HCT116 (cell line): ENCODE results near the gene CGAS. TPM values are rescaled to one million over a fixed set of nuclear protein-coding genes. Genes with fewer than 3 reads are reported as not detected.

Experiments
- ATAC-seq: fragments of 200-7000 bp; cut with Tn5 transposase; 2 replicates; pipeline ENCODE4 v1.9.1; 2020; ENCODE audit warnings: mild to moderate bottlenecking, moderate library complexity
- BruUV-seq: library from RNA; stranded (reverse); fragments of 400-500 nt; replicated peaks from 2 replicates; lab custom pipeline; 2021; lab: Mats Ljungman, UMichigan
- CTCF ChIA-PET: fragments of 300-600 bp; sonication (Branson Sonifier 250); formaldehyde crosslinking; loops from one replicate; lab custom pipeline; 2021; ENCODE audit warnings: antibody characterized with exemption; lab: Charles Lee
- POLR2A ChIA-PET: fragments of 300-600, 350-600 bp; sonication (Branson Sonifier 250); formaldehyde crosslinking; loops from one replicate; lab custom pipeline; 2021; ENCODE audit warnings: antibody characterized with exemption; lab: Charles Lee
- RAD21 ChIA-PET, 2 experiments: fragments of 300-600 bp; sonication (Branson Sonifier 250); formaldehyde crosslinking; loops; one replicate each; lab custom pipeline; 2023; ENCODE audit warnings: low total read pairs in 2 of 2; ENCODE audit not compliant: uncharacterized antibody in 2 of 2, unreplicated experiment in 2 of 2, low non-redundant PET in 1 of 2; lab: Charles Lee
- DNase-seq: peaks from one replicate; pipeline ENCODE4 v3.0.0-alpha.2; 2010; ENCODE audit warnings: low read depth, low spot score
- H2AFZ ChIP-seq: fragments of 200-600 bp; shearing (Covaris generic), sonication (generic); 2 replicates; pipeline ENCODE4 v1.6.1; 2017; ENCODE audit warnings: low read depth, mixed run types, mixed read lengths, antibody characterized with exemption, low read length; ENCODE audit not compliant: poor library complexity, severe bottlenecking
- H3K27ac ChIP-seq: 2 replicates; pipeline ENCODE4 v1.5.1; 2012; ENCODE audit warnings: low read depth, low read length
- H3K27me3 ChIP-seq: fragments of 200-600 bp; sonication (generic); 2 replicates; pipeline ENCODE4 v1.6.1; 2016; ENCODE audit warnings: mixed run types, low read length, mixed read lengths; ENCODE audit not compliant: insufficient read depth
- H3K36me3 ChIP-seq, 2 experiments: fragments of 200-500 bp in 1 of 2; fragments of 200-600 bp in 1 of 2; sonication (Bioruptor generic) in 1 of 2; sonication (generic) in 1 of 2; 2 replicates each; pipeline versions ENCODE4 v1.5.1 to v1.6.1; 2014 to 2016; ENCODE audit warnings: low read length in 2 of 2, inconsistent platforms in 1 of 2, mixed read lengths in 1 of 2, mixed run types in 1 of 2; ENCODE audit not compliant: insufficient read depth in 2 of 2, control insufficient read depth in 1 of 2
- H3K4me1 ChIP-seq, 2 experiments: fragments of 200-600 bp in 1 of 2; sonication (generic) in 1 of 2; 2 replicates each; pipeline versions ENCODE4 v1.5.1 to v1.6.1; 2012 to 2017; ENCODE audit warnings: low read length in 2 of 2, inconsistent platforms in 1 of 2, mild to moderate bottlenecking in 1 of 2, mixed read lengths in 1 of 2, mixed run types in 1 of 2, moderate library complexity in 1 of 2; ENCODE audit not compliant: insufficient read depth in 2 of 2, control insufficient read depth in 1 of 2
- H3K4me2 ChIP-seq: fragments of 200-600 bp; sonication (generic); 2 replicates; pipeline ENCODE4 v1.6.1; 2017; ENCODE audit warnings: mixed run types, low read length, mixed read lengths
- H3K4me3 ChIP-seq, 2 experiments: fragments of 200-600 bp in 1 of 2; sonication (generic) in 1 of 2; replicated peaks in 1 of 2; 2 replicates each; pipeline ENCODE4 v1.5.1; 2011 to 2016; ENCODE audit warnings: low read length in 2 of 2, control low read depth in 1 of 2, low read depth in 1 of 2, mild to moderate bottlenecking in 1 of 2, mixed read lengths in 1 of 2, mixed run types in 1 of 2
- H3K79me2 ChIP-seq: fragments of 200-600 bp; sonication (generic); 2 replicates; pipeline ENCODE4 v1.6.1; 2017; ENCODE audit warnings: mild to moderate bottlenecking, mixed run types, low read length, moderate library complexity, mixed read lengths; ENCODE audit not compliant: insufficient read depth
- H3K9ac ChIP-seq: fragments of 200-600 bp; sonication (generic); 2 replicates; pipeline ENCODE4 v1.6.1; 2016; ENCODE audit warnings: low read length, mixed read lengths
- H3K9me2 ChIP-seq: fragments of 200-600 bp; sonication (generic), shearing (Covaris generic); 2 replicates; pipeline ENCODE4 v1.6.1; 2017; ENCODE audit warnings: mixed run types, mild to moderate bottlenecking, moderate library complexity; ENCODE audit not compliant: insufficient read depth
- H3K9me3 ChIP-seq, 2 experiments: fragments of 200-500 bp in 1 of 2; fragments of 200-600 bp in 1 of 2; sonication (Bioruptor generic) in 1 of 2; sonication (generic) in 1 of 2; 2 replicates each; pipeline ENCODE4 v1.6.1; 2014 to 2017; ENCODE audit warnings: low read length in 2 of 2, mixed read lengths in 2 of 2, inconsistent platforms in 1 of 2, low read depth in 1 of 2, mild to moderate bottlenecking in 1 of 2, mixed run types in 1 of 2, moderate library complexity in 1 of 2; ENCODE audit not compliant: control insufficient read depth in 1 of 2, insufficient read depth in 1 of 2
- H4K20me1 ChIP-seq: fragments of 200-600 bp; sonication (generic), shearing (Covaris generic); 2 replicates; pipeline ENCODE4 v1.6.1; 2017; ENCODE audit warnings: mixed run types, mild to moderate bottlenecking, moderate library complexity; ENCODE audit not compliant: insufficient read depth
- ATF3 ChIP-seq: IDR thresholded peaks from 2 replicates; pipeline ENCODE4 v1.6.1; 2012
- CBX3 ChIP-seq: IDR thresholded peaks from 2 replicates; pipeline ENCODE4 v1.6.1; 2012; ENCODE audit warnings: low read depth
- CEBPB ChIP-seq: IDR thresholded peaks from 2 replicates; pipeline ENCODE4 v1.6.1; 2012; ENCODE audit warnings: low read depth
- CTCF ChIP-seq, 3 experiments: fragments of 200-600 bp in 1 of 3; sonication (generic) in 1 of 3; IDR thresholded peaks in 2 of 3; conservative IDR thresholded peaks in 1 of 3; 2 replicates each; pipeline ENCODE4 v1.5.1; 2012 to 2017; ENCODE audit warnings: low read depth in 2 of 3, low read length in 2 of 3, antibody characterized with exemption in 1 of 3, borderline replicate concordance in 1 of 3, control low read depth in 1 of 3, mild to moderate bottlenecking in 1 of 3, mixed read lengths in 1 of 3, mixed run types in 1 of 3, moderate library complexity in 1 of 3; ENCODE audit not compliant: insufficient read depth in 1 of 3
- EGR1 ChIP-seq: IDR thresholded peaks from 2 replicates; pipeline ENCODE4 v1.6.1; 2012; ENCODE audit warnings: low read depth
- ELF1 ChIP-seq: IDR thresholded peaks from 2 replicates; pipeline ENCODE4 v1.6.1; 2012; ENCODE audit warnings: low read depth, borderline replicate concordance
- EZH2 ChIP-seq: fragments of 200-600 bp; sonication (generic); IDR thresholded peaks from 2 replicates; pipeline ENCODE4 v1.6.1; 2017; ENCODE audit warnings: antibody characterized with exemption, mixed run types
- EZH2phosphoT487 ChIP-seq: fragments of 200-600 bp; IDR thresholded peaks from 2 replicates; pipeline ENCODE4 v1.6.1; 2018; ENCODE audit warnings: antibody characterized with exemption, borderline replicate concordance
- MAX ChIP-seq: IDR thresholded peaks from 2 replicates; pipeline ENCODE4 v1.6.1; 2012
- POLR2AphosphoS5 ChIP-seq: IDR thresholded peaks from 2 replicates; pipeline ENCODE4 v1.6.1; 2011; ENCODE audit warnings: mild to moderate bottlenecking, low read depth, low read length, moderate library complexity
- RAD21 ChIP-seq: IDR thresholded peaks from 2 replicates; pipeline ENCODE4 v1.6.1; 2012; ENCODE audit warnings: low read depth, mild to moderate bottlenecking
- SP1 ChIP-seq: IDR thresholded peaks from 2 replicates; pipeline ENCODE4 v1.6.1; 2012; ENCODE audit warnings: low read depth
- SRF ChIP-seq: IDR thresholded peaks from 2 replicates; pipeline ENCODE4 v1.6.1; 2012; ENCODE audit warnings: low read depth
- TCF7L2 ChIP-seq: IDR thresholded peaks from 2 replicates; pipeline ENCODE4 v1.7.0; 2011; ENCODE audit warnings: borderline replicate concordance, inconsistent platforms; ENCODE audit not compliant: insufficient read depth, insufficient read length; ENCODE audit errors: extremely low read depth
- YY1 ChIP-seq: IDR thresholded peaks from 2 replicates; pipeline ENCODE4 v1.6.1; 2011; ENCODE audit warnings: low read length, low read depth, moderate library complexity, mild to moderate bottlenecking; ENCODE audit not compliant: insufficient replicate concordance; ENCODE audit errors: extremely low read depth
- ZBTB33 ChIP-seq: IDR thresholded peaks from 2 replicates; pipeline ENCODE4 v1.6.1; 2011; ENCODE audit warnings: mild to moderate bottlenecking, low read length, moderate library complexity; ENCODE audit not compliant: insufficient replicate concordance; ENCODE audit errors: extremely low read depth
- ZFX ChIP-seq: fragments of 450-650 bp; IDR thresholded peaks from 2 replicates; pipeline ENCODE4 v1.6.1; 2017
- ZNF274 ChIP-seq: fragments of 200-500 bp; sonication (Bioruptor generic); IDR thresholded peaks from 2 replicates; pipeline ENCODE4 v1.6.1; 2014; ENCODE audit warnings: mild to moderate bottlenecking, low read depth, low read length, inconsistent platforms
- intact Hi-C: fragments of 100-400 bp; cut with micrococcal nuclease; formaldehyde crosslinking; loops from 2 replicates; pipeline ENCODE4 v1.10.0; 2022
- total RNA-seq: library from RNA; stranded (reverse); gene quantifications from one replicate; pipeline ENCODE4 v1.2.1, GENCODE V29; 2021; ENCODE audit not compliant: unreplicated experiment

The CGAS gene
- total RNA-seq, 1 experiment from 2014 or later = 0.27 TPM

GRCh38 chr6:73481969-73482368 is 29.9 kb upstream of the CGAS start:
- POLR2A ChIA-PET = no interaction called here
- ATAC-seq = no peak

GRCh38 chr6:73477407-73477806 is 25.3 kb upstream of the CGAS start:
- intact Hi-C loops = no loop called here
- RAD21 ChIA-PET = no interaction called here
- no peaks in the 10 kb centered on the region for H3K9me3 ChIP-seq
- BruUV-seq = no TSS peak
- no peak overlapping the region for H3K27ac ChIP-seq
- DNase-seq (no peak), ATAC-seq (no peak)
- no peaks in the 10 kb centered on the region for H3K79me2 ChIP-seq
- TF ChIP-seq CBX3 (no peak), TCF7L2 (no peak), SP1 (no peak), RAD21 (no peak), POLR2AphosphoS5 (no peak), EZH2 (no peak), ELF1 (no peak), ZNF274 (no peak), CEBPB (no peak), EGR1 (no peak), ZFX (no peak), CTCF (IDR thresholded peaks at IDR 0.05 in 2 of 3, conservative IDR thresholded peaks at IDR 0.05 in 1 of 3; ENCODE audit: borderline replicate concordance in 1 of 3, insufficient read depth in 1 of 3, low read depth in 2 of 3, low read length in 2 of 3) (no peak), ATF3 (no peak), YY1 (no peak), SRF (no peak), ZBTB33 (no peak), MAX (no peak)
- H3K4me3 ChIP-seq = no peak overlapping the region
- no peaks in the 10 kb centered on the region for H4K20me1 ChIP-seq
- no peak overlapping the region for H3K4me2 ChIP-seq
- H3K36me3 ChIP-seq = peaks cover 33 to 43% of the 10 kb centered on the region in 2 experiments; a peak in 3 of 4 replicates
- no peak overlapping the region for H2AFZ ChIP-seq
- no peaks in the 10 kb centered on the region for H3K4me1 ChIP-seq
- POLR2A ChIA-PET = no interaction called here
- no peaks in the 10 kb centered on the region for H3K9me2 ChIP-seq
- H3K9ac ChIP-seq = no peak overlapping the region
- CTCF ChIA-PET = no interaction called here
- no peaks in the 10 kb centered on the region for H3K27me3 ChIP-seq

More at GRCh38 chr6:73481969-73482368, 29.9 kb upstream of the CGAS start:
- no peaks in the 10 kb centered on the region for H3K27me3 ChIP-seq
- ChIA-PET CTCF (no interaction called here), RAD21 (no interaction called here)
- no peak overlapping the region for H3K27ac ChIP-seq
- no peak overlapping the region for H3K4me3 ChIP-seq
- no peak overlapping the region for H3K9ac ChIP-seq
- H3K4me2 ChIP-seq = no peak overlapping the region
- no peaks in the 10 kb centered on the region for H3K9me2 ChIP-seq
- no peaks in the 10 kb centered on the region for H3K79me2 ChIP-seq
- H2AFZ ChIP-seq = no peak overlapping the region
- intact Hi-C loops = no loop called here
- DNase-seq = no peak
- H3K36me3 ChIP-seq = peaks cover 35 to 60% of the 10 kb centered on the region in 2 experiments
- no peaks in the 10 kb centered on the region for H4K20me1 ChIP-seq
- BruUV-seq = no TSS peak
- H3K4me1 ChIP-seq = no peaks in the 10 kb centered on the region
- H3K9me3 ChIP-seq = no peaks in the 10 kb centered on the region
- TF ChIP-seq EZH2phosphoT487 = no peak
- no peak for TF ChIP-seq TCF7L2
- no peak for TF ChIP-seq ZFX
